Adrenal gland (tissue), 5 donors: Measurements from ENCODE around the gene RRM2.

Experiments
- POLR2A ChIP-seq, 2 donors: fragments of 450-650 bp; IDR thresholded peaks; one replicate each; pipeline ENCODE4 v1.6.1; 2017; ENCODE audit warnings: antibody characterized with exemption in 2 of 2, mild to moderate bottlenecking in 2 of 2, moderate library complexity in 1 of 2
- TF ChIP-seq, protein P1 (sequence below), 6 experiments: fragments of 450-650 bp in 4 of 6; fragments of 200-600 bp in 2 of 6; sonication (generic) in 1 of 6; IDR thresholded peaks; 1 replicate in 5 of 6; 2 replicates in 1 of 6; pipeline versions ENCODE4 v1.5.1 to v1.8.0; 2016 to 2021; ENCODE audit warnings: antibody characterized with exemption in 6 of 6, mild to moderate bottlenecking in 2 of 6, moderate library complexity in 1 of 6
- donor health status: DM: no; HTN: no; CAD: no.

DNA sequence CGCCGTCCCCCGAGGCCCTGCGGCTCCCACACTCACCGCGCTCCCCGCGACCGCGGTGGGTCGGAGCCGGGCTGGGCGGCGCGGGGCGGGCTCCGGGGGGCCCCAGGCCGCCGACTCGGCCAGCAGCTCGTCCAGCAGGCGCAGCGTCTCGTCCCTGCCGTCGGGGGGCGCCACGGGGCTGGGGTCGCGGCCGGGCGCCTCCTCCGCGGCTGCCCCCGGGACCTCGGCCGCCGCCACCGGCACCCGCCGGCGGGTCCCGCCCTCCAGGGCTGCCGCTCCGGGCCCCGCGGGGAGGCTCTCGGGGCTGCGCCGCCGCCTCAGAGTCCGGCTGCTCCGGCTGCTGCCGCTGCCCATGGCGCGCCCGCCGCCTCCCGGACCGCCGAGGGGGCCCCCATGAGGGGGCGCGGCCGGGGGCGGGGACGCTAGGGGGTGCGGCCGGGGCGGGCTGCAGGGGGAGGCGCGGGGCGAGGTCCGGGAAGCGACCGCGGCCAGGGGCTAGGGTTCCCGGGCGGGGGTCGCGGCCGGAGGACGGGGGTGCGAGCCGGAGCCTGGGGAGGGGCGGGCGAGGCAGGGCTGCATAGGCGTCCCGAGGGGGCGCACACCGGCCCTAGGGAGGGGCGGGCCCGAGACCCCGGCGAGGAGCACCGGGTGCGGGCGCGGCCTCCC is 42.5 kb upstream of the RRM2 start, which contains the start of gene CYS1:
- TF ChIP-seq, protein P1, sequence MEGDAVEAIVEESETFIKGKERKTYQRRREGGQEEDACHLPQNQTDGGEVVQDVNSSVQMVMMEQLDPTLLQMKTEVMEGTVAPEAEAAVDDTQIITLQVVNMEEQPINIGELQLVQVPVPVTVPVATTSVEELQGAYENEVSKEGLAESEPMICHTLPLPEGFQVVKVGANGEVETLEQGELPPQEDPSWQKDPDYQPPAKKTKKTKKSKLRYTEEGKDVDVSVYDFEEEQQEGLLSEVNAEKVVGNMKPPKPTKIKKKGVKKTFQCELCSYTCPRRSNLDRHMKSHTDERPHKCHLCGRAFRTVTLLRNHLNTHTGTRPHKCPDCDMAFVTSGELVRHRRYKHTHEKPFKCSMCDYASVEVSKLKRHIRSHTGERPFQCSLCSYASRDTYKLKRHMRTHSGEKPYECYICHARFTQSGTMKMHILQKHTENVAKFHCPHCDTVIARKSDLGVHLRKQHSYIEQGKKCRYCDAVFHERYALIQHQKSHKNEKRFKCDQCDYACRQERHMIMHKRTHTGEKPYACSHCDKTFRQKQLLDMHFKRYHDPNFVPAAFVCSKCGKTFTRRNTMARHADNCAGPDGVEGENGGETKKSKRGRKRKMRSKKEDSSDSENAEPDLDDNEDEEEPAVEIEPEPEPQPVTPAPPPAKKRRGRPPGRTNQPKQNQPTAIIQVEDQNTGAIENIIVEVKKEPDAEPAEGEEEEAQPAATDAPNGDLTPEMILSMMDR (IDR thresholded peaks at IDR 0.05) = peak in 1 of 6 experiments; percentile 36
- TF ChIP-seq POLR2A (IDR thresholded peaks at IDR 0.05) = no peak
